Measurements from ENCODE around the gene HORMAD2. TPM values are rescaled to one million over a fixed set of nuclear protein-coding genes. Genes with fewer than 3 reads are reported as not detected.
"Not testable (repeated sequence)": the region's sequence is repeated elsewhere in the genome, so short reads cannot be mapped to it uniquely, and the experiment has no call there.

Gene HORMAD2
- total and polyA plus RNA-seq, 2 donors: 0.09 to 0.11 TPM

- no peaks in the 10 kb centered on the region for H3K4me1 ChIP-seq (ENCODE audit: control insufficient read depth in 2 of 2, insufficient read depth in 2 of 2, low read length in 2 of 2)
- no peaks in the 10 kb centered on the region for H3K36me3 ChIP-seq (ENCODE audit: control insufficient read depth in 2 of 2, insufficient read depth in 2 of 2, low read length in 1 of 2)
- no peak overlapping the region for H3K4me3 ChIP-seq (ENCODE audit: low read length in 2 of 2)
- no peak for DNase-seq (ENCODE audit: low read depth in 6 of 9, low spot score in 9 of 9)
- no peaks in the 10 kb centered on the region for H3K9me3 ChIP-seq (ENCODE audit: control insufficient read depth in 2 of 2, insufficient read depth in 1 of 2, low read length in 1 of 2)
- H3K27me3 ChIP-seq (ENCODE audit: control insufficient read depth in 2 of 2, insufficient read depth in 1 of 2, low read length in 1 of 2): no peaks in the 10 kb centered on the region
- H3K27ac ChIP-seq (ENCODE audit: low read depth in 1 of 2, low read length in 1 of 2): no peak overlapping the region
These were observed 8.2 kb downstream of the HORMAD2 start for GRCh38 chr22:30088468-30088867.

- 87% methylated on average over 1 of the region's 1 CpG for WGBS
- H3K27ac ChIP-seq (ENCODE audit: low read depth in 1 of 2, low read length in 1 of 2): no peak overlapping the region
These were observed 9.4 kb downstream of the HORMAD2 start for GRCh38 chr22:30089655-30089974.

GRCh38 chr22:30092686-30093085 is 12.4 kb downstream of the HORMAD2 start:
- no peaks in the 10 kb centered on the region for H3K36me3 ChIP-seq (ENCODE audit: control insufficient read depth in 2 of 2, insufficient read depth in 2 of 2, low read length in 1 of 2)
- H3K27ac ChIP-seq (ENCODE audit: low read depth in 1 of 2, low read length in 1 of 2): no peak overlapping the region
- 93% methylated on average over 1 of the region's 1 CpG for WGBS
- H3K4me3 ChIP-seq (ENCODE audit: low read length in 2 of 2): no peak overlapping the region
- H3K9me3 ChIP-seq (ENCODE audit: control insufficient read depth in 2 of 2, insufficient read depth in 1 of 2, low read length in 1 of 2): no peaks in the 10 kb centered on the region
- H3K4me1 ChIP-seq (ENCODE audit: control insufficient read depth in 2 of 2, insufficient read depth in 2 of 2, low read length in 2 of 2): no peaks in the 10 kb centered on the region
- DNase-seq (ENCODE audit: low read depth in 6 of 9, low spot score in 9 of 9): no peak
- no peaks in the 10 kb centered on the region for H3K27me3 ChIP-seq (ENCODE audit: control insufficient read depth in 2 of 2, insufficient read depth in 1 of 2, low read length in 1 of 2)

More at GRCh38 chr22:30089655-30089974, 9.4 kb downstream of the HORMAD2 start:
- Histone ChIP-seq H3K27me3 (ENCODE audit: control insufficient read depth in 2 of 2, insufficient read depth in 1 of 2, low read length in 1 of 2) (no peaks in the 10 kb centered on the region), H3K36me3 (ENCODE audit: control insufficient read depth in 2 of 2, insufficient read depth in 2 of 2, low read length in 1 of 2) (no peaks in the 10 kb centered on the region), H3K4me1 (ENCODE audit: control insufficient read depth in 2 of 2, insufficient read depth in 2 of 2, low read length in 2 of 2) (no peaks in the 10 kb centered on the region), H3K9me3 (ENCODE audit: control insufficient read depth in 2 of 2, insufficient read depth in 1 of 2, low read length in 1 of 2) (no peaks in the 10 kb centered on the region), H3K4me3 (ENCODE audit: low read length in 2 of 2) (no peak overlapping the region)
- no peak for DNase-seq (ENCODE audit: low read depth in 6 of 9, low spot score in 9 of 9)

GRCh38 chr22:30094804-30095203 is 14.5 kb downstream of the HORMAD2 start:
- Histone ChIP-seq H3K27me3 (ENCODE audit: control insufficient read depth in 2 of 2, insufficient read depth in 1 of 2, low read length in 1 of 2) (no peaks in the 10 kb centered on the region), H3K27ac (ENCODE audit: low read depth in 1 of 2, low read length in 1 of 2) (no peak overlapping the region), H3K36me3 (ENCODE audit: control insufficient read depth in 2 of 2, insufficient read depth in 2 of 2, low read length in 1 of 2) (no peaks in the 10 kb centered on the region), H3K4me3 (ENCODE audit: low read length in 2 of 2) (no peak overlapping the region), H3K9me3 (ENCODE audit: control insufficient read depth in 2 of 2, insufficient read depth in 1 of 2, low read length in 1 of 2) (no peaks in the 10 kb centered on the region), H3K4me1 (ENCODE audit: control insufficient read depth in 2 of 2, insufficient read depth in 2 of 2, low read length in 2 of 2) (no peaks in the 10 kb centered on the region)
- DNase-seq (ENCODE audit: low read depth in 6 of 9, low spot score in 9 of 9): no peak
- 97% methylated on average over 1 of the region's 1 CpG for WGBS

GRCh38 chr22:30097861-30098260 is 17.6 kb downstream of the HORMAD2 start:
- Histone ChIP-seq H3K27ac (ENCODE audit: low read depth in 1 of 2, low read length in 1 of 2) (no peak overlapping the region), H3K27me3 (ENCODE audit: control insufficient read depth in 2 of 2, insufficient read depth in 1 of 2, low read length in 1 of 2) (no peaks in the 10 kb centered on the region), H3K9me3 (ENCODE audit: control insufficient read depth in 2 of 2, insufficient read depth in 1 of 2, low read length in 1 of 2) (no peaks in the 10 kb centered on the region), H3K36me3 (ENCODE audit: control insufficient read depth in 2 of 2, insufficient read depth in 2 of 2, low read length in 1 of 2) (no peaks in the 10 kb centered on the region), H3K4me1 (ENCODE audit: control insufficient read depth in 2 of 2, insufficient read depth in 2 of 2, low read length in 2 of 2) (peaks cover 3 to 7% of the 10 kb centered on the region in 2 donors), H3K4me3 (ENCODE audit: low read length in 2 of 2) (no peak overlapping the region)
- WGBS: 45% methylated on average over 1 of the region's 1 CpG
- no peak for DNase-seq (ENCODE audit: low read depth in 6 of 9, low spot score in 9 of 9)

- H3K36me3 ChIP-seq (ENCODE audit: control insufficient read depth in 2 of 2, insufficient read depth in 2 of 2, low read length in 1 of 2); H3K9me3 ChIP-seq (ENCODE audit: control insufficient read depth in 2 of 2, insufficient read depth in 1 of 2, low read length in 1 of 2); H3K4me3 ChIP-seq (ENCODE audit: low read length in 2 of 2); DNase-seq (ENCODE audit: low read depth in 6 of 9, low spot score in 9 of 9); H3K27ac ChIP-seq (ENCODE audit: low read depth in 1 of 2, low read length in 1 of 2); H3K27me3 ChIP-seq (ENCODE audit: control insufficient read depth in 2 of 2, insufficient read depth in 1 of 2, low read length in 1 of 2): not testable (repeated sequence)
- 8% methylated on average over 2 of the region's 2 CpGs for WGBS
- peaks cover 8 to 15% of the 10 kb centered on the region in 2 donors for H3K4me1 ChIP-seq (ENCODE audit: control insufficient read depth in 2 of 2, insufficient read depth in 2 of 2, low read length in 2 of 2)
These were observed 20.5 kb downstream of the HORMAD2 start for GRCh38 chr22:30100770-30101169.

- Histone ChIP-seq H3K27ac (ENCODE audit: low read depth in 1 of 2, low read length in 1 of 2) (no peak overlapping the region), H3K9me3 (ENCODE audit: control insufficient read depth in 2 of 2, insufficient read depth in 1 of 2, low read length in 1 of 2) (no peaks in the 10 kb centered on the region), H3K27me3 (ENCODE audit: control insufficient read depth in 2 of 2, insufficient read depth in 1 of 2, low read length in 1 of 2) (no peaks in the 10 kb centered on the region), H3K4me1 (ENCODE audit: control insufficient read depth in 2 of 2, insufficient read depth in 2 of 2, low read length in 2 of 2) (peaks cover 8 to 15% of the 10 kb centered on the region in 2 donors), H3K4me3 (ENCODE audit: low read length in 2 of 2) (no peak overlapping the region), H3K36me3 (ENCODE audit: control insufficient read depth in 2 of 2, insufficient read depth in 2 of 2, low read length in 1 of 2) (no peaks in the 10 kb centered on the region)
- DNase-seq (ENCODE audit: low read depth in 6 of 9, low spot score in 9 of 9): peak in 7 of 9 donors; percentile 28 to 73 (median 32)
- 62% methylated on average over 3 of the region's 3 CpGs for WGBS
These were observed 24.4 kb downstream of the HORMAD2 start for GRCh38 chr22:30104501-30105156.

- no peak overlapping the region for H3K27ac ChIP-seq (ENCODE audit: low read depth in 1 of 2, low read length in 1 of 2)
- no peaks in the 10 kb centered on the region for H3K27me3 ChIP-seq (ENCODE audit: control insufficient read depth in 2 of 2, insufficient read depth in 1 of 2, low read length in 1 of 2)
- H3K9me3 ChIP-seq (ENCODE audit: control insufficient read depth in 2 of 2, insufficient read depth in 1 of 2, low read length in 1 of 2): no peaks in the 10 kb centered on the region
- peaks cover 8 to 15% of the 10 kb centered on the region in 2 donors for H3K4me1 ChIP-seq (ENCODE audit: control insufficient read depth in 2 of 2, insufficient read depth in 2 of 2, low read length in 2 of 2)
- no peak for DNase-seq (ENCODE audit: low read depth in 6 of 9, low spot score in 9 of 9)
- no peak overlapping the region for H3K4me3 ChIP-seq (ENCODE audit: low read length in 2 of 2)
- H3K36me3 ChIP-seq (ENCODE audit: control insufficient read depth in 2 of 2, insufficient read depth in 2 of 2, low read length in 1 of 2): no peaks in the 10 kb centered on the region
These were observed 25.2 kb downstream of the HORMAD2 start for GRCh38 chr22:30105483-30105882.

- Histone ChIP-seq H3K4me3 (ENCODE audit: low read length in 2 of 2) (no peak overlapping the region), H3K27ac (ENCODE audit: low read depth in 1 of 2, low read length in 1 of 2) (no peak overlapping the region), H3K9me3 (ENCODE audit: control insufficient read depth in 2 of 2, insufficient read depth in 1 of 2, low read length in 1 of 2) (no peaks in the 10 kb centered on the region), H3K27me3 (ENCODE audit: control insufficient read depth in 2 of 2, insufficient read depth in 1 of 2, low read length in 1 of 2) (no peaks in the 10 kb centered on the region), H3K4me1 (ENCODE audit: control insufficient read depth in 2 of 2, insufficient read depth in 2 of 2, low read length in 2 of 2) (no peaks in the 10 kb centered on the region), H3K36me3 (ENCODE audit: control insufficient read depth in 2 of 2, insufficient read depth in 2 of 2, low read length in 1 of 2) (no peaks in the 10 kb centered on the region)
- DNase-seq (ENCODE audit: low read depth in 6 of 9, low spot score in 9 of 9): no peak
- WGBS: 96% methylated on average over 1 of the region's 1 CpG
These were observed 33.2 kb downstream of the HORMAD2 start for GRCh38 chr22:30113494-30113893.

GRCh38 chr22:30114361-30114760 is 34.1 kb downstream of the HORMAD2 start:
- no peak for DNase-seq (ENCODE audit: low read depth in 6 of 9, low spot score in 9 of 9)
- no peaks in the 10 kb centered on the region for H3K9me3 ChIP-seq (ENCODE audit: control insufficient read depth in 2 of 2, insufficient read depth in 1 of 2, low read length in 1 of 2)
- H3K27ac ChIP-seq (ENCODE audit: low read depth in 1 of 2, low read length in 1 of 2): no peak overlapping the region
- H3K4me1 ChIP-seq (ENCODE audit: control insufficient read depth in 2 of 2, insufficient read depth in 2 of 2, low read length in 2 of 2): no peaks in the 10 kb centered on the region
- WGBS: 99% methylated on average over 1 of the region's 1 CpG
- H3K4me3 ChIP-seq (ENCODE audit: low read length in 2 of 2): no peak overlapping the region
- no peaks in the 10 kb centered on the region for H3K27me3 ChIP-seq (ENCODE audit: control insufficient read depth in 2 of 2, insufficient read depth in 1 of 2, low read length in 1 of 2)
- H3K36me3 ChIP-seq (ENCODE audit: control insufficient read depth in 2 of 2, insufficient read depth in 2 of 2, low read length in 1 of 2): no peaks in the 10 kb centered on the region
